Activated CD4-positive, alpha-beta T cell treated with anti-CD3 and anti-CD28 coated beads for 48 hours (primary cell): ENCODE data around the gene CPAMD8.

ENCODE experiments used
- DNase-seq: peaks from one replicate; pipeline ENCODE4 v3.0.0-alpha.2; 2020

The CPAMD8 gene

DNA sequence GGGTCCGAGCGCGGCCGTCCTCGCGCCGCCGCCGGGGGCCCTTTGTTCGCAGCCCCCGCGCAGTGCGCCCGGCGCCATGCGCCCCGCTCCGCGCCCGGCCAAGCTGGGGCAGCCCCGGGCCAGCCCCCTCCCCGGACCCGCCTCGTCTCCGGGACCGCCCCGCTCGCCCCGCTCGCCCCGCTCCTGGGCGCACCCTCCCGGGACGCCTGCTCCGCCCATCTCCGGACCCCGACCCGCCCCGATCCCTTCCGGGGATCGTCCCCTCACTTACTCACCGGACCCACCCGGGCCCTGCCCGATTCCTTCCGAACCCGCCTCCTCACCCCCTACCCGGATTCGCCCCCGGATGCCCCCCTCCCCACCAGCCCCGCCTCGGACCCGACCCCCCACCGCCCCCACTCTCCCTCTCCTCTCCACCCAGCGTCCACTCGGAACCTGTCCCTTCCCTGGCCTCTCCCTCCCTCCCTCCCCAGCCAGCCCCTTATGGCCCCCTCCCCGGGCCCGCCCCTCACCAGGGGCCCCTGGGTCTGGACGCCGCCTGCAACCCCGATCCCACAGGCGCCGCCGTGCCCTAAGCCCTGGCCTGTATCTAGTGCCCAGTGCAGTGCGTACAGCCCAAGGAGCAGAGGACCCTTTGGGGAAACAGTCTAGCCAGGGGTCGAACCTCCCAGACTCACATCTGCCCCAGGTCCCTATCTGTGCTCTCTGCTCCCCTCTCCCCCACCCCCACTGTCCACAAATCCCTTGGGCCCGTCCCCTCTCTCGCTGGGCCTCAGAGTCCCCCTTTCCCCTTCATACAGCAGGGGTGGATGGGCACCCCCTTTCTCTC, at the start of gene CPAMD8:
Gene CPAMD8 (minus strand): TSS at position 105 of the 829 bp plus-strand sequence. CDS start 168 bp downstream, outside the sequence.
- no peak for DNase-seq

DNA sequence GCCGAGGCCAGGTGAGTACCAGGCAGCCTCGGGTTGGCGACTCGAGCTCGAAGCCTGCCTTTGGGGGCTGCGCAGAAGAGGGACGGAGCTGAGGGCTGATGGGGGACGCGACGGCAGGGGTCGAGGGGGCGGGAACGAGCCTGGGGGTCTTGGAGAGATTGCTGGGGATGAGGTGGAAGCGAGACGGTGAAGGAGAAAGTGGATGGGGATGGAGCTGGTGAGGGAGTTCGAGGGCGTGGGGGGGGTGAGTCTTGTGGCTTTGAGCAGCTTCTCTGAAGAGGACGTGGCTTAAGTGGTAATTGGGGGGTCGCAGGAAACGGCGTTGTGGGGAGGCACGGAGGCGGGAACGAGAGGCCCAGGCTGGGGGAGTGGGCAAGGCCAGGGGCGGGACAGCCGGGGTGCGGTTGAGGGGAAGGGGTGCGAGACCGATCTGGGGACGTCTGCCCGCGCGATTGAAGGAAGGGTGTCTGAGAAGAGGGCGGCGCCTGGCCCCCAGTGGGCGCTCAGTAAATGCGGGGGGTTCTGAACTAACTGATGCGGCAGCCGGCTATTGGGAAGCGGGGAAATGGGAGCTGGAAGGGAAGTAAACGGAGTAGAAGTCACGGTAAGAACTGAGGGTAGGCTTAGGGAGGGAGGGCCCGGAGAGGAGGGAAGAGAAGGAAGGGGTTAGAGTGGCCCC, 49.4 kb upstream of the CPAMD8 start:
- DNase-seq = peak; percentile 51

DNA sequence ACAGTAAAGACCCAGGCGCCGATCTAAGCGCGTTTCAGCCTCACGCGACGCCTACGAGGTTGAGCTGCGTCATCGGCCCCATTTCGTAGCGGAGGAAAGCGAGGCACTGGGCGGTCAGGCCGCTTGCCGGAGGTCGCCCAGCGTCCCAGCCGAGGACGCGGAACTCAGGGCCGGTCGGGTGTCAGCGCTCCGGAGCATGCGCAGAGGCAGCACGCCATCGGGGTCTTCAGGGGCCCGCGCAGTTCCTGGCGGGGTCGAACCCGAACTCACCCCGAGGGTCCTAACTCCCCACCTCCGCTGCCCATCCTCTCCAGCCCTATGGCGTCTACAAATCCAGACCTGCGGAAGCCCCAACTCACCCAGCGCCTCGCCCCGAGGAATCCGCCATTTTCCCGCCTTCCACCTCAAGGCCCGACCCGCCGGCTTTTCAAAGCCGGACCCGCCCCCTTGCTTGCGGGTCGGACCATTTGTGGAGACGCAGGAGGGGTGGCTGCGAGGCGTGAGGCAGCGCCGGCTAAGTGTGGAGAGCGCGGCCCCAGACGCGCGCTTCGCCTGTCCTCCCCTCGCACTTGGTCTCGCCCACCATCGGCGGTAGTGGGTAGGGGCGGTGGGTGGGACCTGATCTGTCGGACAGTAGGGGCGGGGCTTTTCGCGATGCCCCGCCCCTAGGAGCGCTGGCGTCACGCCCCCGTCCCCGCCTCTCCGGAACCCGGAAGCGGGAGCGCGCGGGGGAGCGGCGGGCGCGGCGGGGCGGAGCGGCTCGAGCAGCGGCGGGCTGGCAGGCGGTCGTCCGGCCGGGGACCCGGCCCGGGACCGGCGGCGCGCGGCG, 48.6 kb upstream of the CPAMD8 start, which contains the start of the genes HAUS8 and MYO9B:
Gene HAUS8 (minus strand): TSS at position 418 of the 829 bp plus-strand sequence. CDS start 30 bp downstream, at position 388.
Gene MYO9B (plus strand): TSS at position 743 of the 829 bp plus-strand sequence. CDS start 25,941 bp downstream, outside the sequence.
- DNase-seq = peak; percentile 100

DNA sequence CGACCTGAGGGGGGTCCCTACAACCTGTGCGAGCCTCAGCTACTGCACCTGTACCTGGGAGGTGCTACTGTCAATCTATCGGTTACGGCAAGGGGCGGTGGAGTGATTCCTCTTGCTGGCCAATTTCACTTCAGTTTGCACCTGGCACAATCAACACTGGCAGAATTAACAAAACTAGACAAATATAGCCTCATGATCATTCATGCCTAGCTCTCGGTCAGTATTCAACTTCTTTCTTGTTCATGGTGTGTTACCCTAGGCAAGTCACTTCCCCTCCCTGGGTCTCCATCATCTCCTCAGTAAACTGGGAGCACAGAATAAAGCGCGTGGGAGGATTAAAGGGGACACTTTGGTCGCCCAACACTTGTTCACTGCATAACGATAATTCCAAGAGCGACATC, 48.0 kb upstream of the CPAMD8 start:
- no peak for DNase-seq

DNA sequence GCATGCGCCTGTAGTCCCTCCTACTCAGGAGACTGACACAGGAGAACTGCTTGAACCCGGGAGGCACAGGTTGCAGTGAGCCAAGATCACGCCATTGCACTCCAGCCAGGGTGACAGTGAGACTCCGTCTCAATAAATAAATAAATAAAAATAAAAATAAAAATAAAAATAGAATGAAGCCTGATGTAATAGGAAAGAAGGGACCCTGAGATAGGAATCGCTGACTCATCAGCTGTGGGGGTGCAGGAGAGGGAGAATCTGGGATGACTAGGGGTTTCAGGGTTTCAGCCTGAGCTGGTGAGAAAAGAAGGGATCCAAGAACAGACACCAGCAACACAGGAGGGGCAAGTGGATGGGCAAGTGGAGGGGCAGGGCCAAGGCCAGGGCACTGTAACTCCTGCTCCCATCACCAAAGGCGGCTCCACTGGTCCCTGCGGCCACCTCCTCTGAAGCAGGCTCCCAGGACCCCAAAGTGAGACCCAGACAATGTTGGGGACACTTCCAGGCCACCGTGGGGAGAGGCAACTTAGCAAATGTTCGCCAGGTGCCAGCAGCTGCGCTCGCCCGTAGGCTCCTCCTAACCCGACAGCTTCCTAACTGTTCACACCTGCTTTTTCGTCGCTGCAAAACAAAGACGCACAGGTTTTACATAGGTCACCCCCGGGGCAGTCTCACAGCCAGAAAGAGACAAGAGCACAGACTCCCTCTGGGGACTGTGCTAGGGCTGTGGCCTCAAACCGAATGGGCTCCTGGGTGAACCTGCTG, 47.4 kb upstream of the CPAMD8 start:
- DNase-seq = no peak

DNA sequence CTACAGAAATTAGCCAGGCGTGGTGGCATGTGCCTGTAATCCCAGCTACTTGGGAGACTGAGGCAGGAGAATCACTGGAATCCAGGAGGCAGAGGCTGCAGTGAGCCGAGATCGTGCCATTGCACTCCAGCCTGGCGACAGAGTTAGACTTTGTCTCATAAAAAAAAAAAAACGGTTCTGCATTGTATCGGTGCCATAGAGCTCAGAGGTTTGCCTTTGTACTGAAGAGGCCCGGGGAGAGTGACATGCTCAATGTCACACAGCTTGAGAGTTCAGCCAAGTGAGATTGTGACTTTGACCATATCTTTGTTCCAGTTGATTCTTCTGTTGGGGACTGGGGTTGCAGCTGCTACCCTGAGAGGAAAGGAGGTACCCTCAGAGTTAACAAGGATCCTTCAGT, 44.3 kb upstream of the CPAMD8 start:
- no peak for DNase-seq

DNA sequence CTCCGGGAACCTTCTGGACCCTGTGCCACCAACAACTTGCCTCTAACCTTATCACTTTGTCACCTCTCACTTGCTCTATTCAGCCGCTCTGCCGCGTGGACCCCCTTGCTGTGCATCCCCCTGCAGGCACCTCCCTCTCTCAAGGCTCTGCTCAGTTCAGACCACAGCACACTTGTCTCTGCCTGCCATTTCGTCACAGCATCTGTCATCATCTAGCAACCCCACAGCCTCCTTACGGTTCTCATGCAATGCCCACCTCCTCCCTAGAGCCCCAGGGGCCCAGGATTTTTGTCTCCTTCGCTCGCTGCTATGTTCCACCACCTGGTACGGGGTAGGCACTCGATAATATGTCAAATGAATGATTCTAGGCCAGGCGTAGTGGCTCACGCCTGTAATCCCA, 43.8 kb upstream of the CPAMD8 start:
- no peak for DNase-seq

DNA sequence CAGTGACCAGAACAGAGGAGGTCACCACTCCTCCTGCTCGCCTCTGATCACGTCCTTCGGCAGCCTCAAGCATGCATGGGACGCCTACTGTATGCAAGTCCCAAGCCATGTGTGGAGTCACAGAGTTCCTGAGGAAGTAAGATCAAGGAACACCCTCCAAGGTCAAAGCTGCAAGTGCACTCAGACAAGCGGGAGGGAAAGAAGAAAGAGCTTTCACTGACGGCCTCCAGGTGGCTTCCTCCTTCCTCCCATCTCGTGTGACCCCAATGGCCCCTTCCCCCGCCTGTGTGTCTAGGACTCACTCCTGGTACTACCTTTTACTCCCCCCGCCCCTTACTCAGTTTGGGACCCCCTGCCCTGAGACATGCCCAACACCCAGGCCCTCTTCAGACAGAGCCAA, 42.6 kb upstream of the CPAMD8 start:
- DNase-seq = no peak

DNA sequence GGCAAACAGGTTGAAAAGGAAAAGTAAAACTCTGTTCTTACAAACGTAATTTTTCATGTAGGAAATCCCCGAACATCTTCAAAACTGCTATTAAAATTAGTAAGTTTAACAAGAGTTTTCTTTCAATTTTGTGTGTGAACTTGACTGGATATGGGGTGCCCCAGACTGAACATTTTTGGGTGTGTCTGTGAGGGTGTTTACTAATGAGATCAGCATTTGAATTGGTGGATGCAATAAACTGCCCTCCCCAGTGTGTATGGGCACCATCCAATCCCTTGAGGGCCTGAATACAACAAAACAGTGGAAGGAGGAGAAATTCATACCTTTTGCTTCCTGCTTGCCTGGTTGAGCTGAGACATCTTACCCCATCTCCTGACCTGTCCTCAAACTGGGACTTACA, 36.8 kb upstream of the CPAMD8 start:
- no peak for DNase-seq

DNA sequence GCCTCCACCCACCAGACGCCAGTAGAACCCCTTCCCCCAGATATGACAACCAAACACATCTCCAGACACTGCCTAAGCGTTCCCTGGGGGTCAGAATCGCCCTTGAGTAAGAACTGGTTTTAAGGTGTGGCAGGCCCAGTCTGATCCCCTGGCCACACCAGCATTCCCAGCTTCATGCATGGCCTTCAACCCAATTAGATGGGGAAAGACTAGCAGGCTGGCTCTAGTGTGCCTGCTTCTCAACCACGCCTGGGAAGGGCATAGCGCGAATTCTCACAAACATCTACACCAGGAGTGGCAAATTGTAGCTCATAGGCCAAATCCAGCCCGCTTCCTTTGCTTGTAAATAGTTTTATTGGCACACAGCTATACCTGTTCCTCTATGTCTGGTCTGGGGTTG, 35.1 kb upstream of the CPAMD8 start:
- no peak for DNase-seq

DNA sequence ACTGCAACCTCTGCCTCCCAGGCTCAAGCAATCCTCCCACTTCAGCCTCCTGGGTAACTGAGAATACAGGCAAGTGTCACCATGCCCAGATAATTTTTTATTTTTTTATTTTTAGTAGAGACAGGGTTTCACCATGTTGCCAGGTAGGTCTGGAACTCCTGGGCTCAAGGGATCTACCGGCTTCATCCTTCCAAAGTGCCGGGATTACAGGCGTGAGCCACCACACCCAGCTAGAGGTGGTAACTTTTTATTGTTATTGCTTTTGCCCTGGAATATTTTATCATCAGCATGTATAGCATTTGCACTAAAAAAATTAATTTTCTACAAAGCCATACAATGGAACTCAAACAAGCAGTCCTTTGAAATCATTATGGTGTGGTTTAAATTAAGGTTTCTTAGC, 34.6 kb upstream of the CPAMD8 start:
- DNase-seq = no peak

DNA sequence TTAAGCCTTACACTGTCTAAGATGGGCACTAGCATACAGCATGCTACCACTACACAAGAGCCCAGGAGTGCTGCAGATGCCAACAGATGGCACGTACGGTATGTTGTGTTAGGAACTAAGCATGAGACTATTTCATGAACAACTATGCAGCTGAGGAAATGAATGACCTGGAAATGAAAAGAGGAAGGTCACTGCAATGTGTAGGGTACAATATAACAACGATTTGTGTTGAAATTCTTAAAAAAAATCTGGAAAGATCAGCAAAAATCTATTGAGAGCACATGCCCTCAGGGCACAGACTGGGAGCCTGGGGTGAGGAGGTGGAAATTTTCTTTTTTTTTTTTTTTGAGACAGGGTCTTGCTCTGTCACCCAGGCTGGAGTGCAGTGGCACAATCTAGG, 34.2 kb upstream of the CPAMD8 start:
- DNase-seq = no peak

DNA sequence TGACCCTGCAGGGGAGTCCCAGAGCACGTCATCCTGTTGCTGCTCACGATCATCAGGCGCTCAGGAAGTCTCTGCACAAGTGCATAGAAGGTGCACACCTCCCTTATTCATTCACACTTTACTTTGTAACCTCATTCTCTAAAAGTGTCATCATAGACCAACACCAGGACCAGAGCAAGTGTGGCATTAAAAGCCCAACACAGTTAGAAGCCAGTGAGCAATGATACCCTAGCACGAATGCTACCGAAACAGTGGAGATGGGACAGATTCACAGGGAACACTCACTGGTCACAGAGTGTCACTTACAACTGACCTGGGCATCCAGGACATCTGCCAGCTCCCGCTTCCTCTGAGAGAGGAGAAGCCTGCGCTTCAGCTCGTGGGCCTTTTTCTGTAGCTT, 31.6 kb upstream of the CPAMD8 start:
- DNase-seq = no peak

DNA sequence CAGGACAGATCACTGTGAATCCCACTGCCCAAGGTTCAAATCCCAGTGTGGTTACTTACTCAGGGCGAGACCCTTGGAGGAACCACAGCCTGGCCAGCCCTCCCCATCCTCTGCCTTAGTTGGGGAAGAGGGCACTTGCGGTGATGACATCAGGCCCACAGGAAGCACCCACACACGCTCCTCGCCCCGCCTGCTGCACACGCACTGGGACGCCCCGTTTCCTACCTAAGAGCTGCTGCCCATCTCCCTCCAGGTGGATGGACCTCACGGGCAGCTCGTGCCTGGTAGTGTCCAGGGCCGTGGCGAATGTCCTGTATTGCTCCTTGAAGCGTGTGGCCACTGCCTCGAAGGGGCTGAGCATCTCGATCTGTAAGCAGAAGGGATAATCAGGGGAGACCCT, 29.0 kb upstream of the CPAMD8 start:
- DNase-seq = no peak

DNA sequence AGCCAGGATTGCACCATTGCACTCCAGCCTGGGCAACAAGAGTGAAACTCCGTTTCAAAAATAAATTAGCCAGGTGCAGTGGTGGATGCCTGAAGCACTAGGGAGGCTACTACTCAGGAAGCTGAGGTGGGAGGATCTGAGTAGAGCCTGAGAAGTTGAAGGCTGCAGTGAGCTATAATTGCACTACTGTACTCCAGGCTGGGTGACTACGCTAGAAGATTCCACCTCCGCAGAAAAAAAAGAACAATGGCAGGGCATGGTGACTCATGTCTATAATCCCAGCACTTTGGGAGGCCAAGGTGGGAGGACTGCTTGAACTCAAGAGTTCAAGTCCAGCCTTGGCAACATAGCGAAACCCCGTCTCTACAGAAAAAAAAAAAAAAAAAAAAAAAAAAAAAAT, 28.1 kb upstream of the CPAMD8 start:
- no peak for DNase-seq

DNA sequence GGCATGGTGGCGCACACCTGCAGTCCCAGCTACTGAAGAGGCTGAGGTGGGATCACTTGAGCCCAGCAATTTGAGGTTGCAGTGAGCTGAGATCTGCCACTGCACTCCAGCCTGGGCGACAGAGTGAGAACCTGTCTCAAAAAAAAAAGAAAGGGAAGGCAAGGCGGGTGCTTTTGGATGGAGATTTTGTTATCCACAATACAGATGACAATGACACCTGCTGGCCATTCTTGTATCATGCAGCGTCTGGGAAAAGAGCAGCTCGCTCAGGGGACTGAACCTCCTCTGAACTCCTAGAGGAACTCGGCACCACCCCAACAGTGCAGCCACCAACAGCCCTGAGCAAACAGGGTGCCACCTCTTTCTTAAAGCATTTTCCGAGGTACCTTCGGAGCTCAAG, 25.8 kb upstream of the CPAMD8 start:
- DNase-seq = peak; percentile 30

DNA sequence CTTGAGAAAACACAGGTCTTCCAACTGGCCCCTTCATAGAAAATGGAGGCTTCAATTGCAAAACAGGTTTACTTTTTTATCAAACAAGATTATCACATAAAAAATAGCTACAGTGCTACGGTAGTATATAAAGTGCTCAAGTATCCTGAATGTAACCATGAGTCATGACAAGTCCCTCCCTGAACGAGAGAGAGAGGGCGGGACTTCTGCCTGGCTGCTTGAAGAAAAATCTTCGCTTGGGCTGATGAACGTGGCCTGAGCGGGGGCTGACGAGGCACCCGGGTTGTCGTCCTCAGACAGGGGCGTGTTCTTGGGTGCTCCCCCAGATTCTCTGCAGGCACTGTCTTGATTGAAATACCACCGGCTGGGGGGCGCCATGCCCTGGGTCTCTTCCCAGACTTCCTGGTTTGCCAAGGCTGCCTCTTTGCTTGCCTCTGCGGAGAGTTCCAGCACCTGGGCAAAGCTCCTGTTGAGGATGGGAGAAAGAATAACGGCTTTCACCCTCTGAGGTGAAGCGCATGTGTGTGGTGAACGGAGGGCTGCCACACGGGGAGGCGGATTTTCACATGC, 23.2 kb upstream of the CPAMD8 start:
- DNase-seq = no peak

DNA sequence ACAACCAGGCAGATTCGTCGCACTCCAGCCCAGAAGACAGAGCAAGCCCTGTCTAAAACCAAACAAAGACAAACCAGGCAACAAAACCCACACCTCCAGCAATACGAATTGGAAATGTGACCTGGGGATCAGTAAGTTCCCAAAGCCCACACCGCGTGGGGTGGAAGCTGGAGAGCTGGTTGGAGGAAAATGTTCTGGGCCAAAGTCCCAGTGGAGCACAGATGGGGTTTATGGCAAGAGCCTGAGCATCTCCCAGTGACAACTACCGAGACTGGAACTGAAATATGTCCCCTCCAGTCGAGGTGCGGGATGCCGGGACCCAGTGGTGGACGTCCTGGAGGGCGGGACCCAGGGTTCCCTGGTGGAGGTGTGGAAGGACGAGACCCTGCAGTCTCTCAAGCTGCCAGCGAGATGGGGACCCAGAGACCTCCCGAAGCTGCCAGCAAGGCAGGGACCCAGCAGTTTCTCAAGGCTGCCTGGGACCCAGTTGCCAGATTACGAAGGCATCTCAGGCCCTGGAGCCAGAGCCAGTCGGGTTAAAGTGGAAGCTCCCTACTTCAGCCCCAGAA, 22.4 kb upstream of the CPAMD8 start:
- DNase-seq = no peak

DNA sequence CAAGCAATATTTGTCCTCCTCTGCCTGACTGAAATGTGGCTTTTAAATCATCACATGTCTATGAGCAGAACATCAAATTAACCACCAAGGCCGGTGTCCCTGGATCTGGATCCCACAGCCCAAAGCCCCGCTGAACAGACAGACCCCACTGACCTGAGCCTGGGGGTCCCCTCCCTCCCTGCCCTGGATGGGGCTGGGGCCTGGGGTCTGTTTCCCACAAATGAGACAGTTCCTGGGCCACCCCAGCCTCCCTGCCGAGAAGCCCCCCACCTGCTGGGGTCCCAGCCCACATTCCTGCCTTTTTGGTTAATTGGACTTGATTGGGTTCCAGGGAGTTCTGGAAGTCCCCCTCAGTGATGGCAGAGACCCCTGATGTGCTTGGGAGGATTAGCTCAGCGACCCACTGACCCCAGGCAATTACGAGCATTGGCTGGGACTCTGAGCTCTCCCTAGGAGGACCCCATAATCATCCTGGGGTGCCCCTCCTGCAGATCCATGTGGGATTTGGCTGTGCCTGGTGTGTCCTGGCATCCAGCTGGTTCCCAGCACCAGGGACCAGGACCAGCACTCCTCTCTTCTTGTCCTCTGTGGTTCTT, 19.4 kb upstream of the CPAMD8 start:
- no peak for DNase-seq

DNA sequence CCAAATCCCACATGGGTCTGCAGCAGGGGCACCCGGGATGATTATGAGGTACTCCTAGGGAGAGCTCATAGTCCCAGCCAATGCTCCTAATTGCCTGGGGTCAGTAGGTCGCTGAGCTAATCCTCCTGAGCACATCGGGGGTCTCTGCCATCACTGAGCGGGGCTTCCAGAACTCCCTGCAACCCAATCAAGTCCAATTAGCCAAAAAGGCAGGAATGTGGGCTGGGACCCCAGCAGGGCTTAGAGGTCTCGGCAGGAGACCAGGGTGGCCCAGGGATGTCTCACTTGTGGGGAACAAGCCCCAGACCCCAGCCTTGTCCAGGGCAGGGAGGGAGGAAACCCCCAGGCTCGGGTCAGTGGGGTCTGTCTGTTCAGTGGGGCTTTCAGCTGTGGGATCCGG, 17.1 kb upstream of the CPAMD8 start:
- no peak for DNase-seq

DNA sequence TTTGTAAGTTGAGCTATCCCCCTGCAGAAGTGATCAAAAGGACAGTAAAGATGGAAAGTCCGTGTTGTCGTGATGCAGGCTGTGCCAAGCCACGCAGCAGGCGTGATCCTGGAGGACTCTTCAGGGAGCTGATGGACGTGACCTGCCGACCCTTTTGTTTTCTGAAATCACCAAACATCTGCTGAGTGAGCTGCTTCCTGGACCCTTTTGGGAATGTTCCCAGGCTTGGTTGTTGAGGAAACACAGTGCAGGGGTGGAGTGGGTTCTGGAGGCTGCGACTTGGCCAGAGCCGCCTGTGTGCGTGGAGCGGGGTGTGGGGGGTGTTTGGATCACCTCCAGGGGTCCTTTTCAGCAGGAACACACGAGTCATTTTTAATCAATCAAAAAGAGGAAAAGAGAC, 15.4 kb upstream of the CPAMD8 start:
- no peak for DNase-seq
